Heart left ventricle (tissue), 16 donors: ENCODE measurements around the gene SRP68. TPM values are rescaled to one million over a fixed set of nuclear protein-coding genes. Genes with fewer than 3 reads are reported as not detected.

Experiments used
- ATAC-seq, 4 donors: fragments of 200-7000 bp; cut with Tn5 transposase; one replicate each; pipeline ENCODE4 v1.9.1; 2020 to 2022; ENCODE audit warnings: moderate library complexity in 4 of 4, mild to moderate bottlenecking in 3 of 4, moderate number of reproducible peaks in 1 of 4
- DNase-seq, 5 donors: peaks; one replicate each; pipeline ENCODE4 v3.0.0-alpha.2; 2020
- H3K27ac ChIP-seq, 12 donors: fragments of 200-600 bp; sonication (generic) in 4 of 12; one replicate each; pipeline versions ENCODE4 v1.5.0 to v1.8.0; 2016 to 2022; ENCODE audit warnings: mild to moderate bottlenecking in 2 of 12
- H3K27me3 ChIP-seq, 9 donors: fragments of 200-600 bp; sonication (generic) in 2 of 9; one replicate each; pipeline versions ENCODE4 v1.5.1 to v1.8.0; 2016 to 2022; ENCODE audit warnings: mild to moderate bottlenecking in 3 of 9
- H3K36me3 ChIP-seq, 9 donors: fragments of 200-600 bp; sonication (generic) in 2 of 9; one replicate each; pipeline versions ENCODE4 v1.5.0 to v1.8.0; 2018 to 2022; ENCODE audit warnings: mild to moderate bottlenecking in 2 of 9
- H3K4me1 ChIP-seq, 12 donors: fragments of 200-600 bp; sonication (generic) in 4 of 12; one replicate each; pipeline versions ENCODE4 v1.5.0 to v1.8.0; 2016 to 2022; ENCODE audit warnings: mild to moderate bottlenecking in 3 of 12
- H3K4me3 ChIP-seq, 12 donors: fragments of 200-600 bp; sonication (generic) in 4 of 12; one replicate each; pipeline versions ENCODE4 v1.5.0 to v1.8.0; 2017 to 2022; ENCODE audit warnings: mild to moderate bottlenecking in 9 of 12, moderate library complexity in 4 of 12
- H3K9me3 ChIP-seq, 12 donors: fragments of 200-600 bp; sonication (generic) in 4 of 12; one replicate each; pipeline versions ENCODE4 v1.5.0 to v1.8.0; 2016 to 2022; ENCODE audit warnings: mild to moderate bottlenecking in 1 of 12
- CTCF ChIP-seq, 12 donors: fragments of 200-600 bp; sonication (generic) in 4 of 12; IDR thresholded peaks; one replicate each; pipeline versions ENCODE4 v1.5.0 to v1.8.0; 2018 to 2022; ENCODE audit warnings: antibody characterized with exemption in 12 of 12, mild to moderate bottlenecking in 5 of 12
- POLR2A ChIP-seq, 2 donors: fragments of 450-650 bp; IDR thresholded peaks; one replicate each; pipeline ENCODE4 v1.6.1; 2017; ENCODE audit warnings: antibody characterized with exemption in 2 of 2, mild to moderate bottlenecking in 2 of 2, moderate library complexity in 2 of 2
- WGBS, 4 donors: extraction: QIAGEN DNeasy Blood & Tissue Kit in 2 of 4; methylation state at CpG; one replicate each; pipeline versions ENCODE4 v1.1.5 to v1.1.7; 2013 to 2018; 5-methylcytosine and 5-hydroxymethylcytosine counted together
- intact Hi-C, 10 donors: fragments of 100-400 bp; cut with DNase I; formaldehyde crosslinking; loops; one replicate each; pipeline versions ENCODE4 v1.11.1 to v1.14.2; 2022
- polyA plus RNA-seq, 2 donors: library from polyadenylated mRNA; stranded (reverse); fragments of 200-250 nt; gene quantifications; one replicate each; pipeline ENCODE4 v1.2.3, GENCODE V29; 2013
- total RNA-seq, 9 donors: library from RNA; depleted of rRNA in 2 of 9; stranded (reverse); fragments of >200 nt in 2 of 9; fragmentation: NEBNext Ultra II Directional in 3 of 9; extraction: Animal tissue kit (Norgen Biotek cat#: 25700) in 3 of 9; gene quantifications; one replicate each; pipeline versions ENCODE4 v1.1.0 to v1.2.4, GENCODE V29; 2016 to 2023
- donor health status: ischemic (EF 13 %, LVEDD 7.1; RV severe dilation, severe dysfunction).
- donor health status: healthy with polysubstance abuse.
- donor health status: DM: no; HTN: yes; CAD: no.
- donor health status: DM: no; HTN: no; CAD: no.
- donor health status: ischemic (EF 25% LVEDD 6.9; RV normal size, moderate dysfunction).
- donor health status: ischemic (EF 25% LVEDD 5.7; RV mildly dilated, moderate dysfunction).
- donor health status: healthy.
- donor health status: DM: yes; HTN: yes; CAD: no.
- donor health status: ischemic (EF 35%, LVEDD 5.7; RV mildly dilated, moderate dysfunction).
- donor health status: nonischemic (EF 11% LVEDD 7.7; RV severe dilation, severe dysfunction).
- donor health status: DM: yes; HTN: yes; CAD: no.
- donor health status: PGD.
- donor health status: ischemic (EF 29% LVEDD 5.4; RV normal size, mild dysfunction).
- donor health status: nonischemic (EF 23%, LVEDD 6.1; RV moderate dilation, normal function).

Gene SRP68
- total and polyA plus RNA-seq, 11 donors: 26.8 to 80.0 (median 59.4) TPM

GRCh38 chr17:76119409-76120371 is 47.4 kb upstream of the SRP68 start:
- DNase-seq (no peak), ATAC-seq (no peak)
- intact Hi-C loops: loop anchor here in 8 of 10 donors (2.0 to 5.0 kb wide), 7 partner anchors 61 to 278 kb away; no protein-coding TSS in a partner anchor
- no peaks in the 10 kb centered on the region for H3K36me3 ChIP-seq
- 81 to 87% (median 85%) methylated on average over 19 of the region's 19 CpGs for whole genome bisulfite sequencing, 4 donors
- H3K4me3 ChIP-seq: no peak overlapping the region
- H3K9me3 ChIP-seq: no peaks in the 10 kb centered on the region
- no peak for TF ChIP-seq POLR2A (IDR thresholded peaks at IDR 0.05)
- no peak for TF ChIP-seq CTCF (IDR thresholded peaks at IDR 0.05)
- H3K27ac ChIP-seq: no peak overlapping the region
- H3K27me3 ChIP-seq: no peaks in the 10 kb centered on the region
- peaks cover 0 to 15% (median 2%) of the 10 kb centered on the region in 12 donors for H3K4me1 ChIP-seq

- no peak overlapping the region for H3K4me3 ChIP-seq
- no peak overlapping the region for H3K27ac ChIP-seq
- WGBS, 4 donors: 85 to 91% (median 89%) methylated on average over 7 of the region's 7 CpGs
- intact Hi-C loops: no loop called here
- H3K36me3 ChIP-seq: no peaks in the 10 kb centered on the region
- DNase-seq (no peak), ATAC-seq (no peak)
- TF ChIP-seq CTCF (IDR thresholded peaks at IDR 0.05) (no peak), POLR2A (IDR thresholded peaks at IDR 0.05) (no peak)
- H3K9me3 ChIP-seq: no peaks in the 10 kb centered on the region
- no peaks in the 10 kb centered on the region for H3K4me1 ChIP-seq
- H3K27me3 ChIP-seq: no peaks in the 10 kb centered on the region
Measured at GRCh38 chr17:76115138-76115754, 42.9 kb upstream of the SRP68 start.

GRCh38 chr17:76111956-76112355 is 39.6 kb upstream of the SRP68 start:
- H3K36me3 ChIP-seq: no peaks in the 10 kb centered on the region
- H3K4me1 ChIP-seq: no peaks in the 10 kb centered on the region
- intact Hi-C loops: no loop called here

More at GRCh38 chr17:76111956-76112355, 39.6 kb upstream of the SRP68 start:
- no peak overlapping the region for H3K27ac ChIP-seq
- ATAC-seq (no peak), DNase-seq (no peak)
- TF ChIP-seq POLR2A (IDR thresholded peaks at IDR 0.05) (no peak), CTCF (IDR thresholded peaks at IDR 0.05) (no peak)
- H3K9me3 ChIP-seq: no peaks in the 10 kb centered on the region
- 88 to 94% (median 90%) methylated on average over 2 of the region's 2 CpGs for WGBS, 4 donors
- H3K27me3 ChIP-seq: no peaks in the 10 kb centered on the region
- H3K4me3 ChIP-seq: no peak overlapping the region
